ENCODE data around the gene TMCO4.
A peak's percentile ranks its signal among the peaks of the same experiment; 100 is the strongest.
"Not testable (repeated sequence)": the region's sequence is repeated elsewhere in the genome, so short reads cannot be mapped to it uniquely, and the experiment has no call there.

TMCO4 gene

DNA sequence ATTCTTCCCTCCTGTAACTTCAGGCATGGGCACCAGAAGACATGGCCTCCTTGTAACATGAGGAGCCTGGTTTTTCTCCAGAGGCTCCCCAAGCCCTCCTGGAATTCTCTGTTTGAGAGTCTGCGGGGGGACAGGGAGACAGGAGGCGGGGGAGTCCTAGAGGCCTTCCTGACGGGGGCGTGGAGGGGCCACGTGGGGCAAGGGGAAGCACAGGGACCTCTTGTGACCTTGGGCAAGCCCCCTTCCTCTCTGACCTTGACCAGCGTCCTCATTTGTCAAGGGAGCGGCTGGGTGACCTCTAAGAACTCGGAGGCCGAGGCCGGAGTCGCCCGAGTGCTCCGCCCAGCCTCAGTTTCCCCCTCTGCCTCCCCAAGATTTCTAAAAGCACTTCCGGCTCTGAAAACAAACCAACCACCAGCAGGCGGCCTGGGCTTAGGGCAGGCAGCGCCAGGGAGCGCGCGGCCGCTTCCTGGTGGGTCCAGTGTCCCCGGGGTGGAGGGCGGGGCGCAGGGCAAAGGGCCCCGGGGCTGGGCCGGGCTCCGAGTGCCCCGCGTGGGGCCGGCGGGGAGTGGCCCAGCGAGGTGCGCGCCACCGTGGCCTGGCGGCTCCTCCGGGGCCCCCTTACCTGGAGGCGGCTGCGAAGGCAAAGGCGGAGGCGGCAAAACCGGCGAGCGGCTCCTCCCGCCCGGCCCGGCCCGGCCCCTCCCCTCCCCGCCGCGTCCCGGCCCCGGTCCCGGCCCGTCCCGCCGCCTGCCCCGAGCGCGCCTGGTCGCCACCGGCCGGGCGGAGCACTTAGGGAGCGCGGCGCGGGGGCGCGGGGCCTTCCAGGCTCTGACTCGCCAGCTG lies at the start of gene TMCO4:
Gene TMCO4, minus strand, starts transcription at position 687 of the 846 bp plus-strand sequence. CDS start 19,158 bp downstream, outside the sequence.
- DNase-seq: peak; percentile 54

DNA sequence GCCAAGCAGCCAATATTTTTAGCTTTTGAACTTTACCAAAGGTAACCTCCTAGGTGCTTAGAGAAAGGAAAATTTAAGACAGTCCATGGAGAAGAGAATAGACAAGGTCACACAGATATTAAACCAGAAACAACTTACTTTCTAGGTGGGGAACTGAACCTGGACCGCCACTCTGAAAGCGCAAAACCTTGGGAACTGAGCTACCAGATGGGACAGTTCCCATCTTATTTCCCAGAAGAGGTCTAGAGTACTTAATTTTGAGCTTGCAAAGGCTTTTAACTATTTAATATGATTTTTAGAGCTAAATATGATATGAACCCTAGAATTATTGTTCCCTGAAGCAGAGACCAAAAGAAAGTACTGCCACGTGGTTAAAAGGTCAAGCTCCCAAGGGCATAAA lies 49.6 kb upstream of the TMCO4 start:
- DNase-seq: not testable (repeated sequence)

DNA sequence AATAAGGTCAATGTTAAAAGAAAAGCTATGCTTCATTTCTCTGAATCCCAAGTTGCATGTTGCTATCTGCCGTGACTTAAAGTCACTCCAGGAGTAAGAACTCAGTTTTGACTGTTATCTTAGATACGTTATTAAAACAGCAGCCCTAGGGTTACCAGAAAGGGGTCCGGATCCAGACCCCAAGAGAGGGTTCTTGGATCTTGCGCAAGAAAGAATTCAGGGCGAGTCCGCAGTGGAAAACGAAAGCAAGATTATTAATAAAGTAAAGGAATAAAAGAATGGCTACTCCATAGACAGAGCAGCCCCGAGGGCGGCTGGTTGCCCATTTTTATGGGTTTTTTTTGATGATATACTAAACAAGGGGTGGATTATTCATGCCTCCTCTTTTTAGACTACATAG lies 47.6 kb upstream of the TMCO4 start:
- not testable (repeated sequence) for DNase-seq

DNA sequence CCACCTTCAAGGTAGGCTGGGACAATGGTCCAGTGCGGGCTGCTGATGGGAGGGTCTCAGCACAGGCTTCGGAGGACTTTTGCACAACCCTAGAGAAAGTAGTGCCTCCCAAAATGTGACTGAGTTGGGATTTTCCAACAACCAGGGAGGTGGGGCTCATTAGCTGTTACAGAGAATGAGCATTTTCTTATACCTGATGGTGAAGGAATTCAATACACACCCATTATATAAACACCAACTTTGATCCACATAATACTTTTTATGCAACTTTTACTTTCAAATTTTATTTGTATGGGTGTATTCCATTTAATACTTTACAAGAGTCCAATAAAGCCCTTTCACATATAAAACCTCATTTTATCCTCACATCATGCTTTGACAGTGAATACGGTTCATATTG lies 46.6 kb upstream of the TMCO4 start:
- DNase-seq: no peak

DNA sequence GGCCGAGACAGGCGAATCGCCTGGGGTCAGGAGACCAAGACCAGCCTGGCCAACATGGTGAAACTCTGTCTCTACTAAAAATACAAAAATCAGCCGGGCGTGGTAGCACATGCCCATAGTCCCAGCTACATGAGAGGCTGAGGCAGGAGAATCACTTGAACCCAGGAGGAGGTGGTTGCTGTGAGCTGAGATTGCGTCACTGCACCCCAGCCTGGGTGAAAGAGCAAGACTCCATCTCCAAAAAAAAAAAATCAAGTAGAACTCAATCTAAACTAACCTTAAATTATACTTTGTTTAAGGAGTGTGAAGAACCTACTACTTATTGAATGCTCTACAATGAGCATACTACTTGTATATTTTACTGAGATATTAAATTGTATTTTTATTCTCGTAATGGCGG lies 45.8 kb upstream of the TMCO4 start:
- no peak for DNase-seq

DNA sequence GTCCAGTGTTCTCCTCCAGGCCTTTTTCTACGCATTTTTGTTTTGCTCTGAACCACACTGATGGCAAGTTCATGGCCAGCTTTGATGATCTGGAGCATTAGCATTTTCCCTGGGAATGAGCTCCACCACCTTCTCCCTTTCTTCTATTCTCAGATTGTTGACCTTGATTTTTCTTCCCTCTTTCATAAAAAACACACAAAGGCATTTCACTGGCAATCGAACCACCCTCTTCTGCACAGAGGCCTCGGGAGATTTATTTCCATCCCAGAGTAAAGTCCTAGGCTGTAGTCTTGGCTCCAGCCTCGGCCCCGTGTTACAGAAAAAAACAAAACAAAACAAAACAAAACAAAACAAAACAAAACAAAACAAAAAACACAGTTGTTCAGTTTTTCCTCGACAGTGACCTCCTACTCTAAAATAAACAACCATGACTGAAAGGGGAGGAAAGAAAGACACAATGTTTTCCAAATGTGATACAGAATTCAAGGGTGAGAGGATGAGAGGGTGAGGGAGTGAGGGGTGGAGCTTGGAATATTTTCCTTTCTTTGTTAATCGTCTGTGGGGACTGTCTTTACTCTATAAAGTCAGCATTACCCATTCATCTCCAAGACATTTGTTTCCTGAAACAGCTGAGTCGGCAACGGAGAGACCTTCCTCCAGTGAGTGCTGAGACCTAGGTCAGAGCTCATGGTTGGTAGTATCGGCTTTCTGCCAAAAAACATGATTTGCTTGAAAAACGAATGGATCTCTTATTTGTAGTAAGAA lies 45.2 kb upstream of the TMCO4 start:
- no peak for DNase-seq

DNA sequence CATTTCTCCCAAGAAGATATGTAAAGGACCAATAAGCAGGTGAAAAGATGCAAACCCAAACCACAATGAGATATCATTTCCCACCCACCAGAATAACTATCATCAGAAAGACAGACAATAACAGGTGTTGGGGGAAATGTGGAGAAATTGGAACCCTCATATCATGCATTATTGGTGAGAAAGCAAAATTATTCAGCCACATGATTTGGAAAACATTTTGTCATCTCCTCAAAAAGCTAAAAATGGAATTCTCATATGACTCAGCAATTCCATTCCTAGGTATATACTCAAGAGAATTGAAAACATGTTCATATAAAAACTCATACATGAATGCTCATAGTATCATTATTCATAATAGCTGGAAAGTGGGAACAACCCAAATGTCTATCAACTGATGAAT lies 40.5 kb upstream of the TMCO4 start:
- no peak for DNase-seq

DNA sequence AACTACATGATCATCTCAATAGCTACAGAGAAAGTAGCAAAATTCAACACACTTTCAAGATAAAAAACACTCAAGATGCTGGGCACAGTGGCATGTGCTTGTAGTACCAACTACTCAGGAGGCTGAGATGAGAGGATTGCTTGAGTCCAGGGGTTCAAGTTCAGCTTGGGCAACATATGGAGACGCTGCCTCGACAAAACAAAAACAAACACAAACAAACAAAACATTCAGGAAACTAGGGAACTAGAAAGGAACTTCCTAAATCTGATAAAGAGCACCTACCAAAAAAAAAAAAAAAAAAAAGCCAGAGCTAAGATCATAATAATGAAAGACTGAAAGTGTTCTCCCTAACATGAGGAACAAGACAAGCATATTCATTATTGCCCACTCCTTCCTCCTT lies 38.1 kb upstream of the TMCO4 start:
- no peak for DNase-seq

DNA sequence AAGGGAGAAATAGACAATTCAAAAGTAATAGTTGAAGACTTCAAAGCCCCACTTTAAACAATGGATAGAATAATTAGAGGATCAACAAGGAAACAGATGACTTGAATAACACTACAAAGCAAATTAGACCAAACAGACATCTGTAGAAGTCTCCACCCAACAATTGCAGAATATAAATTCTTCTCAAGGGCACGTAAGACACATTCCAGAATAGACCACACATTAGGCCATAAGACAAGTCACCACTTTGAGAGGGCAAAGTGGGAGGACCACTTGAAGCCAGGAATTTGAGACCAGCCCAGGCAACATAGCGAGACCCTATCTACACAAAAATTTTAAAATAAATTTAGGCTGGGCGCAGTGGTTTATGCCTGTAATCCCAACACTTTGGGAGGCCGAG lies 35.9 kb upstream of the TMCO4 start:
- DNase-seq: no peak

DNA sequence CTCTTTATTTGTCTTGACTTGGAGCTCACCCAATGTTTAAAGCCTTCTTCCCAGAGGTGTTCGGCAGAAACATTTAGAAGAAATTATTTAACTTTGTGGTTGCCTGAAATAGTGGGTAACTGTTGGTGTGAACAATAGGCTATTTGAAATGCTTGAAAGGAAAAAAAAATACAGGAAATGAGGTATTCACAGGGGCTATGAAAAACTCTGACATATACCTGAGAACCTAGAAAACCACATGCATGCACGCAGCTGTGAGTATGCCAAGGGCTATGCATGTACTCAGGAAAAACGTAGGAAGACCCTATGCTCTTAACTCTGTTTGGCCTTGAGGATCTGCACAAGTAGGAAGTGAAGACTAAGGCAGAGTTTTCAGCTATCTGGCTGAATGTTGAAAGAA lies 31.7 kb upstream of the TMCO4 start:
- DNase-seq: no peak

DNA sequence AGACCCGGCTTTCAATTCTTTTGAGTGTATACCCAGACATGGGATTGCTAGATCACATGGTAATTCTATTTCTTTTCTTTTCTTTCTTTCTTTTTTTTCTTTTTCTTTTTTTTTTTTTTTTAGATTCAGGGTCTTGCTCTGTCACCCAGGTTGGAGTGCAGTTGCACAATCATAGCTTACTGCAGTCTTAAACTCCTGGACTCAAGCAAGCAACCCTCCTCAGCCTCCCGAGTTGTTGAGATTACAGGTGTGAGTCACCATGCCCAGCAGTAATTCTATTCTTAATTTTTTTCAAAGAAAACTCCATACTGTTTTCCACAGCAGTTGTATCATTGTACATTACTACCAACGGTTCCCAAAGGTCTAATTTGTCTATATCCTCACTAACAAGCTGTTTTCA lies 28.8 kb upstream of the TMCO4 start:
- no peak for DNase-seq

DNA sequence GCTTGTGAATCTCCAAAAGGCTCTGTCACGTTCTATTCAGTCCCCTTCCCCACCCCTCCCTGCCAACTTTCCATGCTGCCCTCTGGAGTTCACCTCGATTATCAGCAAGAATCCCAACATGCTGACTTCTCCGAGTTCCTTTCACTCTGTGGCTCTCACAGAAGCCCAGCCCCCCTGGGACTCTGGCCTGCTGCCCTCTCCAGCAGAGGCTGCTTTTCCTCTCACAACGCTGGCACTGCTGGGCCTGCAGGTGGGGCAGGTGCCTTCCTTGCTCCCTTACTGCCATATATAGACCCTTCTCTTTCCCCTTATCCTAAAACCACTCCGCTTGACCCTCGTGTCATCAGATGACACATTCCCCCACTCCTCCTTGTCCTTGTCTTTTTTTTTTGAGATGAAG lies 25.6 kb upstream of the TMCO4 start:
- no peak for DNase-seq

DNA sequence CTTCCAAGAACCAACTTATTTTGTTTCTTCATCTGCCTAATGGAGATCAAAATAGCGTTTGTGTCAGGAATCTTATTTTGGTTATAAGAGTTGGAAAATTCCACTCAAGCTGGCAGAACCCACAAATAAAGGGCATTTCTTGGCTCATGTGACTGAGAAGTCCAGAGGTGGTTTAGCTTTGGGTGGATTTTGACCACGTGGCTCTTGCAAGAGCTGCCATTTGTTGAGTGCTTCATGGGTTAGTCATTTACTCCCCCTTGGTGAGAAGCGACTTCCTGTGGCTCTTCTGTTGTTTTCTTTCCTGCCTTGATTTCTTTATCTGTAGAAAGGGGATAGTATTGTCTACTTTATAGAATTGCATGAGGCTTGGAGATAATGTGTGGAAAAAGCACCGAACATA lies 24.8 kb upstream of the TMCO4 start:
- no peak for DNase-seq

DNA sequence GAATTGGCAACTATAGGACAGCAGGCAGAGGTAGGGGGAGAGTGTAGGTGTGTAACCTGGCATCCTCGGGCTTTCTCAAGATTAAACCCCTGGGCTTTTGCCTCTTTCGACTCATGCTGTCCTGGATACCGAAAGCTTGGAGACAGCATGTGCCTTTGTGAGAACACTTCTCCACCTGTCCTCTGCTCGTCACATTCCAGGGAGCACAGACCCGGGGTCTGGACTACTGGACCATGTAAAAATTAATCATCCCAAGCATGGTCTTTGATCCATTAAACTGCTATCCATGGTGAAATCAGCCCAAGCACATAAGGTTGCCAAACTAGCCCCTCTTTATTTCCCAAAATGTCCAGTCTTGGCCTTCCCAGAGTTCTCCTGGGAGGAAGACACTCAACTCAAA lies 24.3 kb upstream of the TMCO4 start:
- DNase-seq: no peak

DNA sequence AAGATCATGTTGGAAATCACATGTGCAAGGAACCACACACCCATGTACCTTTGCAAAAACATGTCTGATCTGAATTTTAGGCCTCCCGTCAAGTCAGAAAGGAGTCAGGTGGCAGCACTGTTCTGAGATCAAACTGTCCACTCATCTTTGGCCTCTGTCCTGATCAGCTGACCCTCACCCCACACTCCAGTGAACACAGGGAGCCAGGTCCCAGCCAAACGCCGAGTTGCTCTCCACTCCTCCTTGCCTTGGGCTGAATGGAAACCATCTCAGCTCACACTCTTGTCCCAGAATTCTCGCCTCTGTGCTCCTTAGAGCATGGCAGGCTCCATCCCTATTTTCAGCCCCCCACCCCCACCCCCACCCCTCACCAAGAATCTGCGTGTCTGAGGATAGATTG lies 20.0 kb upstream of the TMCO4 start:
- DNase-seq: no peak

DNA sequence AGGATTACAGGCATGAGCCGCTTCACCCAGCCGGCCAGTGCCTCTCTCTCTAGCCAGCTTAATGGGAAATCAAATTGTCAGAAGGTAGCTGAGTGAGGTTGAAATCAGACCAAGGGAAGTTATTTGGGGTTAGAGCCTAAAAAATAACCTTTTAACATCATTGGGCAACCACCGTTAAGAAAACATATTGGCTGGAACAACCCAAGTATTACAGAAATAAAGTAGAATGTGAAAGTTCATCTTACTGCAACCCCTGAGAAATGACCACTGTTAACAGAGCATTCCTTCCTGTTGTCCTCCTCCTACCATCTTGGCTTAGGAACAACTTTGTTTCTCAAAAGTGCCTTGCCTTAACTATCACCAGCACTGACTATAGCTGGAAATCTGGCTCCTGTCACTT lies 18.6 kb upstream of the TMCO4 start:
- no peak for DNase-seq

DNA sequence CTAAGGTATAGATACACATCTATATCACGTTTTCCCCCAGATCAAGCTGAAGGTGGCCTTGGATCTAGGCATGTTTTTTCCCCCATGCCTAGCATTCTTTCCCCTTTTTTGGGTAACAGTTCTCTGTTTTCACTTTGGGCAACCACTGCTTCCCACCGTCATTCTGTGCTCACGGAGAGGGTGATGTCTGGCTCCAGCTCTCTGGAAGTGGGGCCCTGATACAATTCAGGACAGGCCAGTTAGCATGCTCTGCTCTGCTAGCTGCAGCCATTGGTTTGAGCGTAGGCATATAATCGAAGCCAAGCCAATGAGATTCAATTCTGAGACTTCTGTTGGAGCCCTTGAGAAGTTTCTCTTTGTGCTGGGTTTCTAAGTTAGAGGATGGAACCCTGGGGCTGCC lies 17.4 kb upstream of the TMCO4 start:
- no peak for DNase-seq

DNA sequence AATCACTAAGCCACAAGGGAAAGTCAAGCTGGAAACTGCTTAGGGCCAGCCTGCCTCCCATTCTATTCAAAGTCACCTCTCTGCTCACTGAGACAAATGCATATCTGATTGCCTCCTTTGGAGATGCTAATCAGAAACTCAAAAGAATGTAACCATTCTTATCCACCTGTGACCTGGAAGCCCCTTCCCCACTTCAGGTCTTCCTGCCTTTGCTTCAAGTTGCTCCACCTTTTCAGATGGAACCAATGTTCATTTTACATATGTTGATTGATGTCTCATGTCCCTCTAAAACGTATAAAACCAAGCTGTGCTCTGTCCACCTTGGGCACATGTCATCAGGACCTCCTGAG lies 17.0 kb upstream of the TMCO4 start:
- not testable (repeated sequence) for DNase-seq

DNA sequence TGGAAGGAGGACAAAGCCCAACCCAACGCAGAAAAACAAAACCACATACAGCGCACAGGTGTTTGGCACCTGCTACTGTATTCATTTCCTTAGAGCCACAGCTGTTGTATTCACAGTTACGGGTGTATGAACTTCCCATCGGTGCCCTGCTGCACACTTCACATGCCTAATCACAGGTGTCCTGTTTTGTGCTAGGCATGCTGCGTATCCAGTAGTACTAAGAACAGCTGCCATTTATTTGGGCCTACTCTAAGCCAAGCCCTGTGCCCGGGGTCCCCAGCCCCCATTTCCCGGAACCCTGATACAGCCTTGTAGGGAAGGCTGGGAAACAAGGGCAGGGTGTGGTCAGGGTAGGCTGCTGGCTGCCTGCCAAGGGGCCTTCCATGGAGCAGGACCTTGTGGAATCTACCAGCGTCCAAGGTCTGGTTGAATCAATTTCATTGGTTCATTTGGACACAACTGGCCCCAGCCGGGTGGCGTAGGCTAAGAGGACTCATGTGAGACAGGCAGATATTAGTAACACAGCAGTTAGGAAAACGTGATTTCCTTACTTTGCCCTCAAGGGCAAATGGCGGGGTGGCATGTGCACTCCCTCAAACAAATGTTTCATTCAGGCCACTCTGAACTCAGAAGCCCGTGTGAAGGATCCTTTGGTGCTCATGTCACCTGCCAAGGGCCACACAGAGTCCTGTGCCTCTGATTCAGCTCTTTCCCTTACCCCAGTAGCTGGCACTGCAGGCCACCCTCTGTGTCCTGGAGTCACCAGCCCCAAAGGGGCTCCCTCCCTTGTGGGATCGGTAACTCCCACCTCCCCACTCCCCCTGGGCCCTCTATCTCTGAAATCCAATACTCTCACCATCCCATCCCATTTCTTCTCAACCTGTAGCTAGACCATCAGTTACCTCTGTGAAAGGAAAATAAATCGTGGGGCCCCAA lies 16.4 kb upstream of the TMCO4 start:
- DNase-seq: no peak

DNA sequence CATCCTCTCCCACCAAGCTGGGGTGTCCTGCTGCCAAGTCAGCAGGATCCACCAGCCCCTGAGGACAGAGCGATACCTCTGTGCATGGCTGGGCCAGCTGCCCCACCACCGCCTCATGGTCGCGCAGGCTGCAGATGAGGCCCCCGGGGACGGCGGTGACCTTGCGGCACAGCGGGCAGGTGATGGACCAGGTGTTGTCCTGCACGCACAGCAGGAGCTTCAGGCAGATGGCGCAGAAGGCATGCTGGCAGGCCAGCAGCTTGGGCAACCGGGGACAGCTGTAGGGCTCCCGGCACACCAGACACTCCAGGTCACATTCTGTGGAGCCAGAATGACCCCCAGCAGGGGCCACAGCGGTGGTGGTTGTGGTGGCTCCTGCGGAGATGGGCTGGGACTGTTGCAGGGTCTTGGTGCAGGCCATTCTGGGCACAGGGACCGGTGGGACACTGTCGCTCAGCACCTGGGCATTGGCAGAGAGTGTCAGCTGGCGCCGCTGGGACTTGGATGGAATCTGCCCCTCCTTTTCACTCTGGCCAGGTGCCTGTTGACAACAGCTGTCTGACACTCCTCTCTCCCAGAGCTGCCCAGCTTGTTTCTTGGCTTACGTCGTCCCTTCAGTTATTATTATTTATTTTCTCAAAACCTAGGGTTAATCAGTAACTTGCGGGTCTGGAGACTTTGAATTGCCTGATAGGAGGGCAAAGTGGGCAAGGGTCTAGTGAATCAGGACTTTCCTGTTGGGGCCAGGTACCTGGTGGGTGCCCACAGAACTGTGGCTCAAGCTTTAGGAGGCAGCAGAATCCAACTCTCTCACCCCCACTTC lies 15.2 kb upstream of the TMCO4 start, which contains the start of gene RNF186:
Gene RNF186, minus strand, starts transcription at position 603 of the 823 bp plus-strand sequence. Its CDS starts 182 bp downstream, at position 421.
- no peak for DNase-seq

DNA sequence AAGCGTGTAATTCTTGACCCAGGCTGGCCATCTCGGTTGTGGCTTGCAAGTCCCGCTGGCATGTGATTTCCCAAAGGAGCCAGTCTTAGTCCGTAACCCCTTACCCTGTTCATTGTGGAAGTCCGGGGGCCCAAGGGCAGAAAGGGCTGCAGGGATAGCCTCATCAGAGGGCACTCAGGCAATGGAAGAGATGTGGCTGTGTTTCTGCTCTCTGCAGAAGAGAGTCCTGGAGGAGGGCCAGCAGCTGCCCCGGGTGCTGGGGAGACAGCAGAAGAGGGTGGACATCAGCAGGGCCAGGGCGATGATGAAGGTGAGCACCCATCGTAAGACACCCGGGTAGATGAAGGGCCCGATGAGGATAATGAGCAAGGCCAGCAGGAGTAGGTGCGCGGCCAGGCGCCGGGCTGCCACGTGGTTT lies 14.5 kb upstream of the TMCO4 start:
- no peak for DNase-seq

DNA sequence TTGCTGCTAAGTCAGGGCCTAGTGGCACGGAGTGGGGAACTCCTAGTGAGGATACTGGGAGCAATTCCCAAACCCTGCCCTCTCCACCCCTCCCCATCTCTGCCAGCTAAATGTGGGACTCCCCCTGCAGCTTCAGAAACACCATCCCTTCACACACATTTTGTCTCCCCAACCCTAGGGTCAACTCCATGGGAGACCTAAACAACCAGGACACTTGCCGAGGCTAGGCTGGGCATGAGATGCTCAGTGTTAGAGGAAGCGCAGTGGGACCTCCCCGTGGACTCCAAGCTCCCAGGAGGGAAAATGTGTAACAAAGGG lies 13.9 kb upstream of the TMCO4 start:
- DNase-seq: no peak

All from stimulated activated CD4-positive, alpha-beta T cell treated with anti-CD3 and anti-CD28 coated beads, Interleukin-1b, Interleukin-23, amount 100 ng/mL, for 48 hours (primary cell).